ENCODE results near the gene C19orf25.

The C19orf25 gene

DNA sequence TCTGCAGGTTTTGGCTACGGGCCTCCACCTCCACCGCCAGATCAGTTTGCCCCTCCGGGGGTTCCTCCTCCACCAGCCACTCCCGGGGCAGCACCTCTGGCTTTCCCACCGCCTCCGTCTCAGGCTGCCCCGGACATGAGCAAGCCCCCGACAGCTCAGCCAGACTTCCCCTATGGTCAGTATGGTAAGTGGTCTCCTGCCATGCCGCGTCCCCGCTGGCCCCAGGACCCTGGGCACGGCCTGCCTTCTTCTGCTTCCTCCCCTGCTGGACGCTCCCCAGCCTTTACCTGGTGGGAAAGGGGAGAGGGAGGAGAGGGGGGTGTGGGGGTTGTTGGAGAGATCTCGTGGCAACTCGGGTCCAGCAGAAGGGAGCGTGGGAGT is 46.5 kb downstream of the C19orf25 start:
- DNase-seq (ENCODE audit: low read depth): no peak

DNA sequence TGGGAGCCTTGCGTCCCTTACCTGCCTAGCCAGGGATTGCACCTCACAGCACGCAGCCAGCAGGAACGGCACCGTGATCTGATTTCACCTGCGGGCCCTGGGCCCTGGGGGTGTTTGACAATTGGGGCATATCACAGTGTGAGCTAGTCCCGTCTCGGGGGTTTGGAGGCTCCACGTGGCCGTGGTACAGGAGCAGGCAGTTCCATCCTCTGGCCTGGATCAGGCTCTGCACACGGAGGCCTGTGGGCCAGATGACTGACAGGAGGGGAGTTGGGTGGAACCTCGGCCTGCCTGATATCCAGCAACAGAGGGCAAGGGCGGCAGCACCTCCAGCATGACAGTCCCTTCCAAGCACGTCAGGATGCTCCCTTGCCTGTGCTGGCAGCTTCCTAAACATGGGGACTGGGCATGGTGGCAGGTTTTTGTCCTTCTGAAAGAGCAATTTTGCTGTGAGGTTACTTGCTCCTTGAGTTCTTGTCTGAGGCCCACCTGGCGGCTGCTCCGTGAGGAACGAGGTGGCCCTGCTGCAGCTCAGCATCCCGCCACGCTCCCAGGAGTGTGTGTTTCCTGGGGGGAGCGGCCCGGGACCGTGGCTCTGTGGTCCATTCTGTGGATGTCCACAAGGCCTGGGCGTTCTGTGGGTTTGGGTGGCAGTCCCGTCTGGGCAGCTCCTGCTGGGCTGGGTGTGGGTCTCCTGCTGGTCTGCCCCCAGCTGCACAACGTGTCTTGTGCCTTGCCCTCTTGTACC is 47.1 kb downstream of the C19orf25 start:
- no peak for DNase-seq (ENCODE audit: low read depth)

- DNase-seq (ENCODE audit: low read depth): no peak
Observed at GRCh38 chr19:1430246-1430645, 48.8 kb downstream of the C19orf25 start.

GRCh38 chr19:1429750-1430149 is 49.3 kb downstream of the C19orf25 start:
- no peak for DNase-seq (ENCODE audit: low read depth)

DNA sequence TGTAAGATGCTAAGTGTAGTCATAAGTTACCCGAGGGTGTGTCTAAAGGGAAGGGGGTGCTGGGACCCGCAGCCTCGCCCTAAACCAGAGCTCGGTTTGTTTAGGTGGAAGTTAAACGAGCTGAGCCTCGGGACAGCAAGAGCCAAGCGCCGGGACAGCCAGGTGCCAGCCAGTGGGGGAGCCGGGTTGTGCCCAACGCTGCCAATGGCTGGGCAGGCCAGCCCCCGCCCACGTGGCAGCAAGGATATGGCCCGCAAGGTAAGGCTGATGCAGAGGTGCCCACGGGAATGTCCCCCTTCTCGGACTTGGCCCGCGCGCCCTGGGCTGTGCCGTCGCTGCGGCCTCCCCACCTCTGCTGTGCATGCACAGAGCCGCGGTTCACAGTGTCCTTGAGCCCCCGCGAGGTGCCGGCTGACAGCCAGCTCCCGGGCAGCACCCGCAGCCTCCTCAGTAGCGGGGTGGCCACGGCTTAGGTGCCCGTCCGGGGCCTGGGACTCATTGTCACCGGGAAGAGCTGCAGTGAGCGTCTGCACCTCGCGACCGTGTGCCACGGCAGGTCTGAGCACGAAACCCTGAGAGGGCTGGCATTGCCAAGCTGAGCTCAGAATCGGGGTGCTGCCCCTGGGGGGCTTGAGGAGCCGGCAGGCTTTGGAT is 50.1 kb downstream of the C19orf25 start:
- DNase-seq (ENCODE audit: low read depth): no peak

- no peak for DNase-seq (ENCODE audit: low read depth)
Observed at GRCh38 chr19:1427221-1427920, 51.6 kb downstream of the C19orf25 start.

- DNase-seq (ENCODE audit: low read depth): no peak
Observed at GRCh38 chr19:1426736-1427135, 52.3 kb downstream of the C19orf25 start.

DNA sequence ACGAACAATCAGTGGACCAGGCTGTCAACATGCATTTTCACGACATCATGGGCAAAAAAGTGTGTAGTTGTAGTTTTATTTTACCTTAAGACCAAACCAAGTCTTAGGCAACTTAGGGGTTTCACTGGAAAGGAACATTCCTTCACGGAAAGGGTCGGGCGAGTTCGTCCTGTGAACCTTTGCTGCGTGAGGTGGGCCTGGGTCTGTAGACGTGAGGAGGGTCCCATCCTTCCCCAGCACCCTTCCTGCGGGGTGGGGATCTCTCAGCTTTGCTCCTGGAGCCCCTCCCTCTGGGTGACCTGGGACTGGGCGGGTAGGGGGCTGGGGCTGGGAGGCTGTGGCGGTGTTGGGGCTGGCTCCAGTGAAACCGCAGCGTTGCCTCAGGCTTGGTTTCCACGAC is 53.1 kb downstream of the C19orf25 start:
- DNase-seq (ENCODE audit: low read depth): no peak

- DNase-seq (ENCODE audit: low read depth): no peak
Observed at GRCh38 chr19:1425102-1425837, 53.7 kb downstream of the C19orf25 start.

DNA sequence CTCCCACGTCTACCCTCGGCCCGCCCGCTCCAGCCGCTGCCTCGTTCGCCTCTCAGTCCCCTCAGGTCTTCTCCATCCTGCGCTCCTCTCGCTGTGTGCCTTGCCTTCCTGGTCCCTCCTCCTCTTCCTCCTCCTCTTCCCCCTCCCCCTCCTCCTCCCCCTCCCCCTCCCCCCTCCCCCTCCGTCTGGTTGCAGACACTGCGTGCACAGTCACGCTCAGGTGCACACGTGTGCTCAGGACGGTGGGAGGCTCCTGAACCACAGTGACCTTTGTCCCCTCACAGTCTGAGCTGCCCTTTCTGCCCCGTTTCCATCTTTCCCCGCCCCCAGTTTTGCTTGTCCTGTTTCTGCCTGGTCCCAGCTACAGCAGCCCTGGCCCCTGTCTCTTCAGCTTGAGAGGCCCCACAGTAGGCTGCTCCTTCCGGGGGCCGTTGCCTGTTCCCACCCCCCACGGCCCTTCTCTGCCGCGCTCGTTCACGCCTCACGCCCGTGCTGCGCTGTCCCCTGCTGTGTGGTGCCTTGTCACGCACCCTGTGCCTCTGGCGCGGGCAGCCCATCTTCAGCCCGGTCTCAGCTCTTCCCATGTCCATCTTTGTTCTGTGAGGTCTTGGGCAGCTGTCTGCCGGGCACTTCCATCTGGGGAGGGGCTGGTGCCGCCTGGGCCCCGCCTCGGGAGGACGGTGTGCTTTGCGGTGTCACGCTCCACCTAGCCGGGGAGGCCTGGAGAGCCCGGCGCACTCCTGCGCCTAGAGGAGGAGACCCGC is 54.6 kb downstream of the C19orf25 start:
- DNase-seq (ENCODE audit: low read depth): no peak

DNA sequence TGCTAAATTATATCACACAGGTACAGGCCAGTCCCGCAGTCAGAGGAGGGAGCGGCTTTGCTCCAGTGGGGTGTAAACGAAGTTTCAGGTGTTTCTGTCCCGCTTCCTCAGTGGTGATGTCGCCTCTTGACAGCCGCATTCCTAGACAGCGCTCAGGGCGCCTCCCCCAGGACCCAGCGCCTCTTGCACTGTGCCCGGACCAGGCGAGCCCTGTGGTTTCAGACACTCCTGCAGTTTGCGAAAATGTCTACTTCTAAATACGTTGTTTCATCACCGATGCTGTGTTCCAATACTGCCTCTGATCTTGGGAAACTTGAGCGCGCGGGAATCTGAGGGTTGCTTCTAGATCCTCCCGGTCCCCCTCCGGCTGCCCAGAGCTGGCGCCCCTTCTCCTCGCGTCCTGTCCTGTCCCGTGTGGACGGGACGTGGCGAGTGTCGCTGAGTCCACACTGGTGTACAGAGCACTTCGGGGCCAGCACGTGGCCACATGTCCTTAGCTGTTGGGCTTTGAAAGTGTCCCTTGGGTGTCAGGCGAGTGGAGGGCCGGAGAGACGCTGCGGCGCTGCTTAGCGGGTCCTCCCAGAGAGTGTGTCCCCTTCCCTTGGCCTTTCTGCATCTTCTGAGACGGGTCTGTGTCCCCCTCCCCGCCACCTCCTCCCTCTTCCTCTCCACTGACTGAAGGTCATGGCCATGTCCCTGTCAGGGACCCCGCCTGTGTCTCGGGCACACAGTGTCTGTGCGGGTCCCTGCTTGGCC is 55.4 kb downstream of the C19orf25 start:
- DNase-seq (ENCODE audit: low read depth): no peak
